Hepatocyte (in vitro differentiated cells): ENCODE measurements around the gene ZSCAN10. TPM values are rescaled to one million over a fixed set of nuclear protein-coding genes. Genes with fewer than 3 reads are reported as not detected.

ENCODE experiments used
- DNase-seq: peaks from one replicate; pipeline ENCODE4 v3.0.0-alpha.2; 2016; ENCODE audit warnings: low spot score
- H2AFZ ChIP-seq: fragments of 200-600 bp; sonication (generic); 2 replicates; pipeline ENCODE4 v1.6.0; 2016; ENCODE audit warnings: antibody characterized with exemption, mild to moderate bottlenecking
- H3K27ac ChIP-seq: fragments of 200-600 bp; sonication (generic); 2 replicates; pipeline ENCODE4 v1.5.1; 2016; ENCODE audit warnings: mild to moderate bottlenecking
- H3K27me3 ChIP-seq: fragments of 200-600 bp; sonication (generic); 2 replicates; pipeline ENCODE4 v1.6.1; 2016
- H3K36me3 ChIP-seq: fragments of 200-600 bp; sonication (generic); replicated peaks from 2 replicates; pipeline ENCODE4 v1.5.1; 2016; ENCODE audit warnings: low read depth; ENCODE audit not compliant: insufficient read depth
- H3K4me1 ChIP-seq: fragments of 200-600 bp; sonication (generic); 2 replicates; pipeline ENCODE4 v1.5.1; 2016; ENCODE audit warnings: mild to moderate bottlenecking, moderate library complexity; ENCODE audit not compliant: insufficient read depth
- H3K4me2 ChIP-seq: fragments of 200-600 bp; sonication (generic); 2 replicates; pipeline ENCODE4 v1.6.0; 2016
- H3K4me3 ChIP-seq: fragments of 200-600 bp; sonication (generic); 2 replicates; pipeline ENCODE4 v1.5.1; 2016; ENCODE audit warnings: mild to moderate bottlenecking
- H3K79me2 ChIP-seq: fragments of 200-600 bp; sonication (generic); 2 replicates; pipeline ENCODE4 v1.6.0; 2017; ENCODE audit warnings: mild to moderate bottlenecking
- H3K9me2 ChIP-seq: fragments of 200-600 bp; sonication (generic); replicated peaks from 2 replicates; pipeline ENCODE4 v1.6.0; 2017; ENCODE audit warnings: mild to moderate bottlenecking; ENCODE audit not compliant: insufficient read depth
- H3K9me3 ChIP-seq: fragments of 200-600 bp; sonication (generic); 2 replicates; pipeline ENCODE4 v1.5.1; 2016; ENCODE audit warnings: low read depth, mild to moderate bottlenecking
- H4K20me1 ChIP-seq: fragments of 200-600 bp; sonication (generic); 2 replicates; pipeline ENCODE4 v1.6.0; 2016; ENCODE audit warnings: mild to moderate bottlenecking; ENCODE audit not compliant: insufficient read depth, poor library complexity, severe bottlenecking
- CTCF ChIP-seq: fragments of 200-600 bp; sonication (generic); IDR thresholded peaks from 2 replicates; pipeline ENCODE4 v1.5.1; 2016; ENCODE audit warnings: antibody characterized with exemption, mild to moderate bottlenecking; ENCODE audit not compliant: poor library complexity
- EZH2 ChIP-seq: fragments of 200-600 bp; sonication (generic); IDR thresholded peaks from 2 replicates; pipeline ENCODE4 v1.6.1; 2016; ENCODE audit warnings: antibody characterized with exemption, mild to moderate bottlenecking, borderline replicate concordance
- EZH2phosphoT487 ChIP-seq: fragments of 200-600 bp; sonication (generic); IDR thresholded peaks from one replicate; pipeline ENCODE4 v1.6.1; 2018; ENCODE audit warnings: antibody characterized with exemption, mild to moderate bottlenecking, low read depth, moderate library complexity; ENCODE audit not compliant: unreplicated experiment, severe bottlenecking
- WGBS: methylation state at CpG from one replicate; pipeline ENCODE4 v1.1.6; 2016; ENCODE audit warnings: low lambda C conversion rate; ENCODE audit errors: missing lambda C conversion rate; 5-methylcytosine and 5-hydroxymethylcytosine counted together
- polyA plus RNA-seq: library from polyadenylated mRNA; unstranded; fragments of >200 nt; fragmentation: Nextera tagmentation; extraction: Ambion mirVana; gene quantifications from 2 replicates; pipeline ENCODE4 v1.2.1, GENCODE V29; 2016
- total RNA-seq: library from RNA; depleted of rRNA; stranded (reverse); fragments of >200 nt; gene quantifications from 2 replicates; pipeline ENCODE4 v1.2.3, GENCODE V29; 2014

ZSCAN10 gene
- total and polyA plus RNA-seq, 2 experiments from 2014 or later, result not detected

GRCh38 chr16:3099732-3100499 is 822 bp upstream of the ZSCAN10 start:
- WGBS, result 5% methylated on average over 25 of the region's 39 CpGs
- peak overlapping the region; percentile 40 for H2AFZ ChIP-seq
- DNase-seq, result peak; percentile 98
- H3K36me3 ChIP-seq, result no peaks in the 10 kb centered on the region
- H4K20me1 ChIP-seq, result no peaks in the 10 kb centered on the region
- H3K4me1 ChIP-seq, result peaks cover 4% of the 10 kb centered on the region
- H3K4me3 ChIP-seq, result no peak overlapping the region
- no peaks in the 10 kb centered on the region for H3K79me2 ChIP-seq
- H3K9me3 ChIP-seq, result no peaks in the 10 kb centered on the region
- no peak for TF ChIP-seq CTCF
- no peak for TF ChIP-seq EZH2
- no peak for TF ChIP-seq EZH2phosphoT487
- no peaks in the 10 kb centered on the region for H3K9me2 ChIP-seq
- peaks cover 10% of the 10 kb centered on the region for H3K27me3 ChIP-seq
- H3K4me2 ChIP-seq, result peak overlapping the region; percentile 79
- H3K27ac ChIP-seq, result no peak overlapping the region

DNA sequence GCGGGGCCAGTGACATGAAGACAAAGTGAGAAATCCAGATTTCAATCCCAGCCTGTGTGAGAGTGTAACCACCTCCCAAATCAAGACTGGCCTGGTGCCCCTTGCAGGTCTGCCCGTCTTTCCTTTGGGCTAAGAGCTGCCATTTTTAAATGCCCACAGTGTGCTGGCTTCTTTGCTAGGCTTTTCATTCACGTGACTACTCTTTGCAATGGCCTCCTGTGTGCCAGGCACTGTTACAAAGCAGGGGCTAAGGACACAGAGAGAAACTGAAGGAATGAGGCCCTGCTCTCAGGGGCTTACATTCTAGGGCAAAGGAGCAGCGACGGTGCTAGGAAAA is 269 bp upstream of the ZSCAN10 start:
- Histone ChIP-seq H3K27me3 (peaks cover 10% of the 10 kb centered on the region), H3K9me2 (no peaks in the 10 kb centered on the region), H3K4me2 (peak overlapping the region; percentile 79), H4K20me1 (no peaks in the 10 kb centered on the region), H3K27ac (no peak overlapping the region), H3K79me2 (no peaks in the 10 kb centered on the region), H3K9me3 (no peaks in the 10 kb centered on the region), H3K4me3 (no peak overlapping the region), H3K4me1 (peaks cover 4% of the 10 kb centered on the region), H2AFZ (no peak overlapping the region), H3K36me3 (no peaks in the 10 kb centered on the region)
- no peak for TF ChIP-seq EZH2phosphoT487
- 33% methylated on average over 5 of the region's 5 CpGs for WGBS
- DNase-seq, result no peak

DNA sequence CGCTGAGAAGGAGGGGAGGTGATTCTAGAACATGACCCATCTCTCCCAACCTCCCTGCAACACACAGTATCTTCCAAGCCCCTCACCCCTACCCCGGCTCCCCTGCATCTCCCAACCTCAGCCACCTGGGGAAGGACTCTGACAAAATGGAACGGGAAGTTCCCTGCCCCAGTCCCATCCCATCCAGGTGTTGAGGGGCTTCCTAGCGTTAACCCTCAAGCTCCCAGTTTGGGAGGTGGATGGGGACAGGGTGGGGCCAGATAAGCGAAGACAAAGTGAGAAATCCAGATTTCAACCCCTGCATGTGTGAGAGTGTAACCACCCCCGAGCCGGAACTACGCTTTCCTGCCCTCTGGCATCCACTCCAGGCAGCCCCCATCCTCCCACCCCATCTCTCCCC is 1.8 kb downstream of the ZSCAN10 start:
- H3K9me2 ChIP-seq, result no peaks in the 10 kb centered on the region
- no peak for DNase-seq
- no peak overlapping the region for H2AFZ ChIP-seq
- peaks cover 10% of the 10 kb centered on the region for H3K27me3 ChIP-seq
- no peaks in the 10 kb centered on the region for H4K20me1 ChIP-seq
- no peak overlapping the region for H3K27ac ChIP-seq
- no peak overlapping the region for H3K4me3 ChIP-seq
- 56% methylated on average over 8 of the region's 8 CpGs for WGBS
- H3K36me3 ChIP-seq, result no peaks in the 10 kb centered on the region
- TF ChIP-seq EZH2, result no peak
- no peak for TF ChIP-seq CTCF
- no peak for TF ChIP-seq EZH2phosphoT487
- H3K4me2 ChIP-seq, result no peak overlapping the region
- peaks cover 4% of the 10 kb centered on the region for H3K4me1 ChIP-seq
- no peaks in the 10 kb centered on the region for H3K9me3 ChIP-seq
- no peaks in the 10 kb centered on the region for H3K79me2 ChIP-seq

DNA sequence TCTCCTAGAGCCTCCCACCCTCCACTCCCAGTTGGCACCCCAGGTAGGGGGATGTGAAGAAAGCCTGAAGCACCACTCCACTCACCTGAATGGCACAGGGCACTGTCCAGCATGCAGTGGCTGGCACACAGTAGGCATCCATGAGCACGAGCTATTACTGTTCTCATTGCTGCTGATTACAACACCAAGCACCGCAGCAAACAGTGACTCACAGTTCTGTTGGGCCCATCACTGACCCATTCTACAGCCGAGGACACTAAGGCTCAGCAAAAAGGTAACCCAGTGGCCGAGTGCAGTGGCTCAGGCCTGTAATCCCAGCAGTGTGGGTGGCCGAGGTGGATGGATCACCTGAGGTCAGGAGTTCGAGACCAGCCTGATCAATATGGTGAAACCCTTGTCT is 2.7 kb downstream of the ZSCAN10 start:
- Histone ChIP-seq H3K27me3 (peaks cover 10% of the 10 kb centered on the region), H3K9me2 (no peaks in the 10 kb centered on the region), H3K4me1 (peaks cover 4% of the 10 kb centered on the region), H3K4me2 (no peak overlapping the region), H4K20me1 (no peaks in the 10 kb centered on the region), H2AFZ (no peak overlapping the region), H3K79me2 (no peaks in the 10 kb centered on the region), H3K36me3 (no peaks in the 10 kb centered on the region), H3K27ac (no peak overlapping the region), H3K4me3 (no peak overlapping the region), H3K9me3 (no peaks in the 10 kb centered on the region)
- WGBS, result 85% methylated on average over 6 of the region's 6 CpGs
- no peak for DNase-seq
- TF ChIP-seq EZH2phosphoT487, result no peak
